GM23338 (cell line): ENCODE results near the gene SUCLG1. TPM values are rescaled to one million over a fixed set of nuclear protein-coding genes. Genes with fewer than 3 reads are reported as not detected.

Source experiments
- ATAC-seq: fragments of 200-7000 bp; cut with Tn5 transposase; 3 replicates; pipeline ENCODE4 v1.9.1; 2020
- DNase-seq: peaks from one replicate; pipeline ENCODE4 v3.0.0-alpha.2; 2015; ENCODE audit warnings: low spot score
- H2AFZ ChIP-seq: fragments of 200-600 bp; sonication (generic); 2 replicates; pipeline ENCODE4 v1.8.0; 2016; ENCODE audit warnings: antibody characterized with exemption, mild to moderate bottlenecking, moderate library complexity
- H3F3A ChIP-seq: fragments of 200-600 bp; sonication (generic); replicated peaks from 2 replicates; pipeline ENCODE4 v1.8.0; 2017; ENCODE audit warnings: antibody characterized with exemption, mixed run types, low read depth
- H3K27ac ChIP-seq: fragments of 200-600 bp; sonication (generic); 2 replicates; pipeline ENCODE4 v1.6.1; 2016; ENCODE audit warnings: low read depth
- H3K27me3 ChIP-seq: fragments of 200-600 bp; sonication (generic); 2 replicates; pipeline ENCODE4 v1.8.0; 2016; ENCODE audit warnings: mild to moderate bottlenecking, mixed run types, moderate library complexity; ENCODE audit not compliant: insufficient read depth
- H3K36me3 ChIP-seq: fragments of 200-600 bp; sonication (generic); 2 replicates; pipeline ENCODE4 v1.8.0; 2016; ENCODE audit warnings: mild to moderate bottlenecking; ENCODE audit not compliant: insufficient read depth
- H3K4me1 ChIP-seq: fragments of 200-600 bp; sonication (generic); 2 replicates; pipeline ENCODE4 v1.8.0; 2016; ENCODE audit warnings: mild to moderate bottlenecking, moderate library complexity; ENCODE audit not compliant: insufficient read depth
- H3K4me2 ChIP-seq: fragments of 200-600 bp; sonication (generic); 2 replicates; pipeline ENCODE4 v1.7.1; 2017; ENCODE audit warnings: mixed run types
- H3K4me3 ChIP-seq: fragments of 200-600 bp; sonication (generic); 2 replicates; pipeline ENCODE4 v1.6.1; 2016; ENCODE audit warnings: mixed run types
- H3K79me2 ChIP-seq: fragments of 200-600 bp; sonication (generic); replicated peaks from 2 replicates; pipeline ENCODE4 v1.8.0; 2017; ENCODE audit warnings: mild to moderate bottlenecking; ENCODE audit not compliant: insufficient read depth
- H3K9me2 ChIP-seq: fragments of 200-600 bp; sonication (generic); 2 replicates; pipeline ENCODE4 v1.8.0; 2017; ENCODE audit not compliant: insufficient read depth
- H4K20me1 ChIP-seq: fragments of 200-600 bp; sonication (generic); replicated peaks from 2 replicates; pipeline ENCODE4 v1.8.0; 2017; ENCODE audit warnings: mild to moderate bottlenecking; ENCODE audit not compliant: insufficient read depth
- H3K27ac Mint-ChIP-seq: 2 replicates; pipeline ENCODE4 v1.8.0; 2020; ENCODE audit warnings: inconsistent platforms, mild to moderate bottlenecking, moderate library complexity, mixed read lengths
- H3K27me3 Mint-ChIP-seq: 3 replicates; pipeline ENCODE4 v1.8.0; 2022; ENCODE audit warnings: low read depth, mild to moderate bottlenecking, moderate library complexity, mixed read lengths, inconsistent platforms; ENCODE audit not compliant: insufficient read depth, poor library complexity
- H3K36me3 Mint-ChIP-seq: 3 replicates; pipeline ENCODE4 v1.8.0; 2021; ENCODE audit warnings: low read depth, mild to moderate bottlenecking, inconsistent platforms, moderate library complexity, mixed read lengths
- H3K4me1 Mint-ChIP-seq: 3 replicates; pipeline ENCODE4 v1.8.0; 2020; ENCODE audit warnings: mild to moderate bottlenecking, inconsistent platforms, mixed read lengths
- H3K4me3 Mint-ChIP-seq: 3 replicates; pipeline ENCODE4 v1.8.0; 2021; ENCODE audit warnings: moderate library complexity, mild to moderate bottlenecking, inconsistent platforms, mixed read lengths
- H3K9me3 Mint-ChIP-seq: 3 replicates; pipeline ENCODE4 v1.8.0; 2020; ENCODE audit warnings: moderate library complexity, mild to moderate bottlenecking, inconsistent platforms, mixed read lengths
- POLR2AphosphoS5 ChIP-seq: IDR thresholded peaks from 2 replicates; pipeline ENCODE4 v1.6.1; 2016; ENCODE audit warnings: antibody characterized with exemption, low read depth
- REST ChIP-seq: IDR thresholded peaks from one replicate; pipeline ENCODE4 v1.6.1; 2018; ENCODE audit warnings: antibody characterized with exemption; ENCODE audit not compliant: unreplicated experiment
- ZNF462 ChIP-seq: fragments of 250-450 bp; sonication (Bioruptor Pico); IDR thresholded peaks from 2 replicates; pipeline ENCODE4 v1.5.0; 2020; ENCODE audit warnings: mild to moderate bottlenecking, moderate library complexity
- polyA plus RNA-seq: library from polyadenylated mRNA; unstranded; fragments of >200 nt; fragmentation: Nextera tagmentation; extraction: Ambion mirVana; gene quantifications from 2 replicates; pipeline ENCODE4 v1.2.1, GENCODE V29; 2016
- total RNA-seq: library from RNA; depleted of rRNA; stranded (reverse); fragments of >200 nt; shearing (Covaris generic); gene quantifications from 2 replicates; pipeline ENCODE4 v1.2.3, GENCODE V29; 2014

SUCLG1 gene
- total and polyA plus RNA-seq, 2 experiments from 2014 or later = 24.3 to 36.0 TPM

GRCh38 chr2:84452624-84453023, 6.5 kb downstream of the SUCLG1 start:
- Mint-ChIP-seq H3K36me3 (no peaks in the 10 kb centered on the region), H3K9me3 (no peaks in the 10 kb centered on the region), H3K4me3 (no peak overlapping the region), H3K27me3 (no peaks in the 10 kb centered on the region), H3K4me1 (no peaks in the 10 kb centered on the region; the same call in 2 of the 3 replicates), H3K27ac (no peak overlapping the region)
- TF ChIP-seq POLR2AphosphoS5 (no peak), REST (no peak), ZNF462 (CRISPR knock-in tag) (no peak)
- no peaks in the 10 kb centered on the region for H3F3A ChIP-seq
- no peaks in the 10 kb centered on the region for H3K27me3 ChIP-seq
- H2AFZ ChIP-seq = no peak overlapping the region
- DNase-seq (no peak), ATAC-seq (no peak)
- peaks cover 61% of the 10 kb centered on the region for H3K79me2 ChIP-seq
- no peaks in the 10 kb centered on the region for H3K36me3 ChIP-seq
- H3K4me3 ChIP-seq = no peak overlapping the region
- H4K20me1 ChIP-seq = peaks cover under 1% of the 10 kb centered on the region; the same call in 1 of the 2 replicates
- H3K4me1 ChIP-seq = no peaks in the 10 kb centered on the region
- no peak overlapping the region for H3K4me2 ChIP-seq
- no peak overlapping the region for H3K27ac ChIP-seq
- H3K9me2 ChIP-seq = no peaks in the 10 kb centered on the region
